Measurements from ENCODE around the gene TRIM47. TPM values are rescaled to one million over a fixed set of nuclear protein-coding genes. Genes with fewer than 3 reads are reported as not detected.
"Not testable (repeated sequence)": the region's sequence is repeated elsewhere in the genome, so short reads cannot be mapped to it uniquely, and the experiment has no call there.

The TRIM47 gene
- total RNA-seq, 1 donor from 2014 or later = 21.0 TPM

- Histone ChIP-seq H3K9me3 (no peaks in the 10 kb centered on the region), H3K4me3 (peak overlapping the region; percentile 67), H3K27me3 (ENCODE audit: low read depth) (no peaks in the 10 kb centered on the region), H3K36me3 (peaks cover 25% of the 10 kb centered on the region), H3K27ac (peak overlapping the region; percentile 93), H3K4me1 (peaks cover 60% of the 10 kb centered on the region)
- ATAC-seq = no peak
- DNase-seq = no peak
- TF ChIP-seq CTCF (IDR thresholded peaks at IDR 0.05) = no peak
- intact Hi-C loops (cut with DNase I) = no loop called here
Observed at GRCh38 chr17:75875940-75876189, 2.5 kb downstream of the TRIM47 start.

- no peak for ATAC-seq
- Histone ChIP-seq H3K27me3 (ENCODE audit: low read depth) (no peaks in the 10 kb centered on the region), H3K9me3 (no peaks in the 10 kb centered on the region), H3K27ac (peak overlapping the region; percentile 93), H3K4me1 (peaks cover 60% of the 10 kb centered on the region), H3K36me3 (peaks cover 25% of the 10 kb centered on the region), H3K4me3 (peak overlapping the region; percentile 67)
- intact Hi-C loops (cut with DNase I) = no loop called here
- no peak for DNase-seq
- no peak for TF ChIP-seq CTCF (IDR thresholded peaks at IDR 0.05)
Observed at GRCh38 chr17:75875182-75875939, 3.0 kb downstream of the TRIM47 start.

GRCh38 chr17:75874323-75875181, 3.8 kb downstream of the TRIM47 start:
- Histone ChIP-seq H3K27me3 (ENCODE audit: low read depth) (no peaks in the 10 kb centered on the region), H3K4me3 (no peak overlapping the region), H3K36me3 (peaks cover 25% of the 10 kb centered on the region), H3K4me1 (peaks cover 64% of the 10 kb centered on the region), H3K27ac (peak overlapping the region; percentile 93), H3K9me3 (no peaks in the 10 kb centered on the region)
- no peak for ATAC-seq
- no peak for DNase-seq
- intact Hi-C loops (cut with DNase I) = no loop called here
- TF ChIP-seq CTCF (IDR thresholded peaks at IDR 0.05) = no peak

GRCh38 chr17:75873587-75874322, 4.6 kb downstream of the TRIM47 start:
- H3K27ac ChIP-seq = peak overlapping the region; percentile 91
- peaks cover 68% of the 10 kb centered on the region for H3K4me1 ChIP-seq
- TF ChIP-seq CTCF (IDR thresholded peaks at IDR 0.05) = no peak
- no peak for DNase-seq
- no peak overlapping the region for H3K4me3 ChIP-seq
- no peaks in the 10 kb centered on the region for H3K27me3 ChIP-seq (ENCODE audit: low read depth)
- H3K36me3 ChIP-seq = peaks cover 25% of the 10 kb centered on the region
- ATAC-seq = no peak
- intact Hi-C loops (cut with DNase I) = no loop called here
- H3K9me3 ChIP-seq = no peaks in the 10 kb centered on the region

GRCh38 chr17:75872434-75873351, 5.7 kb downstream of the TRIM47 start:
- intact Hi-C loops (cut with DNase I) = no loop called here
- peak overlapping the region; percentile 91 for H3K27ac ChIP-seq
- peak; percentile 75 for DNase-seq

GRCh38 chr17:75870228-75870627, 8.2 kb downstream of the TRIM47 start:
- intact Hi-C loops (cut with DNase I) = not testable (repeated sequence)
- peaks cover 52% of the 10 kb centered on the region for H3K4me1 ChIP-seq

More at GRCh38 chr17:75872434-75873351, 5.7 kb downstream of the TRIM47 start:
- no peaks in the 10 kb centered on the region for H3K27me3 ChIP-seq (ENCODE audit: low read depth)
- H3K9me3 ChIP-seq = no peaks in the 10 kb centered on the region
- ATAC-seq = peak; percentile 45 to 54
- TF ChIP-seq CTCF (IDR thresholded peaks at IDR 0.05) = no peak
- no peak overlapping the region for H3K4me3 ChIP-seq
- peaks cover 72% of the 10 kb centered on the region for H3K4me1 ChIP-seq
- peaks cover 25% of the 10 kb centered on the region for H3K36me3 ChIP-seq

More at GRCh38 chr17:75870228-75870627, 8.2 kb downstream of the TRIM47 start:
- H3K9me3 ChIP-seq; H3K27me3 ChIP-seq (ENCODE audit: low read depth); DNase-seq; ATAC-seq: not testable (repeated sequence)
- peaks cover 17% of the 10 kb centered on the region for H3K36me3 ChIP-seq
- H3K4me3 ChIP-seq = peak overlapping the region; percentile 27
- peak overlapping the region; percentile 83 for H3K27ac ChIP-seq

All from lower lobe of right lung (tissue), 2 donors.